B cell (primary cell): ENCODE data around the gene STMP1.

ENCODE experiments used
- CTCF ChIP-seq: fragments of 200-600 bp; IDR thresholded peaks from one replicate; pipeline ENCODE4 v1.8.0; 2022; ENCODE audit warnings: antibody characterized with exemption, mild to moderate bottlenecking
- EZH2 ChIP-seq: IDR thresholded peaks from 2 replicates; pipeline ENCODE4 v1.6.1; 2012; ENCODE audit warnings: borderline replicate concordance, low read depth, mild to moderate bottlenecking, moderate library complexity, low read length; ENCODE audit not compliant: insufficient read depth, poor library complexity, severe bottlenecking

DNA sequence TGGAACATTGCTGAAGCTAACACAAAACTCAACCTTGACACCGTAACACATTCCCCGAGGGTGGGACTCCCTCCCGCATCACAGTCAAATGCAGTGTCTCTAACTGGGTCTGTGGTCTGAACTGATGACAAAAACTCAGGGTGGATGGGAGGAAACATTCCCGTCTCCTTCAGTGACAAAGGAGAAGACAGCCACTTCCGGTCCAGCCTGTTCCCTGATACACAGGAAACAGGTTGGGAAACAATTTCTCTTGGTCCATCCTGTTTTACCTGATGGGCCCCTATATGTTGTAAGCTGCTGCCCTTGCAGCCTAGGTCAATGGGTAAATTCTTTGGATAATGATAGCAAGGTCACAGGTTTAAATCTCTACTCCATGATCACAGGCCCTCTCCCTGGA, 45.3 kb downstream of the STMP1 start:
- TF ChIP-seq CTCF (no peak), EZH2 (no peak)
